ENCODE results near the gene NMNAT2. TPM values are rescaled to one million over a fixed set of nuclear protein-coding genes. Genes with fewer than 3 reads are reported as not detected.
"Not testable (repeated sequence)": the region's sequence is repeated elsewhere in the genome, so short reads cannot be mapped to it uniquely, and the experiment has no call there.

The NMNAT2 gene
- polyA plus RNA-seq, 3 donors: 2.8 to 4.7 (median 4.6) TPM

GRCh38 chr1:183419399-183419798 lies 1.2 kb upstream of the NMNAT2 start:
- no peak for DNase-seq

DNA sequence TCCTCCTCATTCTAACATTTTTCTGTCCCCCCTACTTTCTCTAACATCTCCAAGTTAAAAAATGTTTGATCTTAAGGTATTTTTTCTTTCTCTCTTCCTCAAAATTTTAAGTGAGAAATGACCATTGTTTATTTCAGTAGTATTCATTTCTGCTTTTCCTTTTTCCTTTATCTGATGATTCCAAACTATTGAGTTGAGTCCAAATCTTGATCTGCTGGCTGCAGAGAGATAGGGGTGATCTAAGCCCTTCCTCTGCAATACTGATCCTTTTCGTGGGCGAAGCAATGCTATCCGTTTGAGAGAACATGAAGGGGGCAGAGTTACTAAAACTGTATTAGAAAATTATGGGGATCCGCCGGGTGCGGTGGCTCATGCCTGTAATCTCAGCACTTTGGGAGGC lies 516 bp upstream of the NMNAT2 start:
- DNase-seq: no peak

DNA sequence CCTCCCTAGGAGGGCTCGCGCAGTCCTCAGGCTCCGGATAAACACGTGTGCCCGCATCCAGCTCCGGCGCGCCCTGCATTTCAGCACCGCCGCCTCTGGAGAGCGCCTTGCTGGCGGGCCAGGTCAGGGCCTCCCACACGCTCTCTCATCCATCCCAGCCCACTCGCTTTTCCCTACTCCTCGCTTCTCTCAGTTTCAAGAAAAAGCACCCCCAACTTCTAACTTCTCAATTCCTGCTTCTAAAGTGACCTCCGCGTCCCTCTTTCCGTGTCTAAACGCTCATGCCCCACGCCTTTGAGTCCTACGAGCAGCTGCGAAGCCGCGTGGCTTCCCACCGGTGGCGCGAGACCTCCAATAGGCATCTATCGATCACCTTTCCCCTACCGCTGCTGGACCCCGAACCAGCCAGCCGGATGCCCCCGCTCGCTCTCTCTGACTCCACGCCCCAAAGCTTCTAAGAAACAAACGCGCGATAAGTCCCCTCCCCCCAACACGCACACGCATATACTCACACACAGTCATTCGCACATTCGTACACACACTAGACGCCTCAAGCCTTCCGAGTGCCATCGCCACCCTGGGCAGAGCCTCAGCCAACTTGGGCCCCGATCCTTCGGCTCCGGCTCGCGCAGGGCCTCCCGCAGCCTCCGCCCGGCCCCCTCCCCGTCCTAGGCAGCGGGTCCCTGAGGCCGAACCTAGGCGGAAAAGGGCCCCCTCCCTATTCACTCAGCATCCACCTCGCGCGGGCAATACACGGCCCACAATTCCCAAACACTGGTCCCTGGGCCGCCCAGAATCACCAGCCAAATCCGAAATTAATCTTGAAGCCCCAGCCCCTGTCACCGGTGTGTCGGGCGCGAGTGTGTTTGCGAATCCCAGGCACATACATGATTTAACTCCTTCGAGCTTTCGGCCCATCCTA lies 1.1 kb downstream of the NMNAT2 start:
- DNase-seq: peak; percentile 82

DNA sequence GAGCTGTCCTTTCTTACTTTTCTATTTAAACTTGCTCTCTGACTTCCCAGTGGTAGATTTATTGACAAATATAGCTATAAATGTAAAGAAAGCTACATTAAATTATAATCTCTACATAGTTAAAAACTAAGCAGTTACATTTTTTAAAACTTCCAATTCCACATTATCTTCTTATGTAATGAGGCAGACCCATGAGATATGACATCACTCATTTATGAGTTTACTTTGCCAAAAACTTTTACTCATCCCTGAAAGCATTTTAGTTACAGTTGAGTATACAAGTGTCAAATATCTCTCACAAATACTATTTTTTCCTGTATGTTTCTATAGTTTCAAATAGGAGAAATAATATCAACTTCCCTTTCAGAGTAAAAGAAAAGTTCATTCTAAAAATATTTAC lies 3.8 kb downstream of the NMNAT2 start:
- no peak for DNase-seq

GRCh38 chr1:183411091-183411490 lies 7.1 kb downstream of the NMNAT2 start:
- DNase-seq: no peak

GRCh38 chr1:183407961-183408360 lies 10.2 kb downstream of the NMNAT2 start:
- DNase-seq: no peak

- DNase-seq: no peak
These were observed 10.7 kb downstream of the NMNAT2 start for GRCh38 chr1:183407474-183407873.

DNA sequence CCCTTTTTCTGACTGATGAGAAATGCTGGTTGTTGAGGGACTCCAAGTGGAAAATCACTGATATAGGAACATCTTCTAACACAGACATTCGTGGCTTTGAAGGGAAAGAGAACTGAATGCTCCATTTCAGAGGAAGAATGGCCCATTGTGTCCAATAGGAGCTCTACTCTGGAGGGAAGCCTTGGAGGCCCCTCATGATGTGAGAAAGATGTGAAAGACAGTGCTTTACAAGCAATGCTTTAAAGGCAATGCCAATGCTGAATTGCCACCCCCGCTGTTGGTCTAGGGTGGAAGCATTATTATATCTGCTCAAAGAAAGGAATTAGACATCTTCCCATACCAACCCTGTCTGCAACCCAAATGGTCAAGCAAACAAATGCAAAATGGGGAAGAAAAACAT lies 13.7 kb downstream of the NMNAT2 start:
- no peak for DNase-seq

DNA sequence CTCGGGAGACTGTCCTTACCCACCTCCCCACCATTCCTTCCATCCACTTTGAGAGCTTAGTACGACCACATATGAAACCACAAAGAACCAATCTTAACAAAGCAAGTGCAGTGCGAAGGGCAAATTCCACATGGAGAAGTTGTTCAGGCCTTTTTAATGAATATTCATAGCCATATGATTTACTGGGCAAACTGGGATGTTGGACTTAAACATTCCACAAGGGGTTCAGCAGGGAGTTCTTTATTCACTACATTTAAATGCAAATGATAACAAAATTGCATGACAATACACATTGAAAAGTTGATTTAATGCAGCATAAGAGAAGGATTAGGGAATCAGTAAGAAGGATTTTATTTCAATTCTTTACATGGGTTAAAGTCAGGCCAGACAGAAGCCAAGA lies 14.7 kb downstream of the NMNAT2 start:
- no peak for DNase-seq

DNA sequence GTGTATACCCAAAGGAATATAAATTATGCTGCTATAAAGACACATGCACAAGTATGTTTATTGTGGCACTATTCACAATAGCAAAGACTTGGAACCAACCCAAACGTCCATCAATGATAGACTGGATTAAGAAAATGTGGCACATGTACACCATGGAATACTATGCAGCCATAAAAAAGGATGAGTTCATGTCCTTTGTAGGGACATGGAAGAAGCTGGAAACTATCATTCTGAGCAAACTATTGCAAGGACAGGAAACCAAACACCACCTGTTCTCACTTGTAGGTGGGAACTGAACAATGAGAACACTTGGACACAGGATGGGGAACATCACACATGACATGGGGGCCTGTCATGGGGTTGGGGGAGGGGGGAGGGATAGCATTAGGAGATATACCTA lies 16.6 kb downstream of the NMNAT2 start:
- DNase-seq: not testable (repeated sequence)

DNA sequence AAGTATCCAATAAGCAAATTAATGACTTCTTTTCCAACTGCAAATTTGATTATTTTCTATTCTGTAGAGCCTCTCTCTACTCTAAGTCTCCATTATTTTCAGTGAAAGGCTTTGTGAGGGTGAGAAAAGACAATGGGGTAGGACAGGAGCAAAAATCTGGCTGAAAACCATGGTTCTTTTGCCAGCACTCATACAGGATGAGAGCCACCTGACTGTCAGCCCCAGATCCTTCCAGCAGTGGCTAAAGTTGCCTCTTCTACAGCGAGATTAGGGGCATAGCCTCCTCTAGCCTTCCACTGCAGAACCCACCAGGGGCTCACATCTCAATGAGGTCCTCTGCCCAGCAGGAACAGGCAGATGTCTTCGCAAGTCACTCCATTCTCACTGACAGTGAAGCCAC lies 23.7 kb downstream of the NMNAT2 start:
- DNase-seq: no peak

- no peak for DNase-seq
These were observed 26.3 kb downstream of the NMNAT2 start for GRCh38 chr1:183391863-183392262.

- DNase-seq: no peak
These were observed 27.6 kb downstream of the NMNAT2 start for GRCh38 chr1:183390561-183390960.

- DNase-seq: no peak
These were observed 29.4 kb downstream of the NMNAT2 start for GRCh38 chr1:183388735-183389134.

- no peak for DNase-seq
These were observed 32.6 kb downstream of the NMNAT2 start for GRCh38 chr1:183385340-183386144.

DNA sequence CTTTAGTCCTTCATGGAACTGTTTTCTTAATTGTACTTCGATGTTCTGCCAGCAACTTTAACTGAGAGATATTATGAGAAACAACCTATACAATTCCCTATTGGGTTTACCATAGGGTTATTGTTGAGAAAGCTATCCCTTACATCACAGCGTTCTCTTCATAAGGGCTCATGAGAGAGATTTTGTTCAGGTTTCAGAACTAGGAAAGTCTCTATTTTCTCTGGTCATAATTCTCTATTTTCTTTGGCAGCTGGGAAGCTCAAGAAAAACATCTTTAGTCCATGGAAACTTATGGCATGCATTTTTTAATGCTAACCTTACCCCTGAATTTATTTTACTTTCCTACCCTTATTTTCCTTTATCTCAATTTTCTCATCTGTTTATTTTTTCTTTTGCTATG lies 38.2 kb downstream of the NMNAT2 start:
- DNase-seq: no peak

DNA sequence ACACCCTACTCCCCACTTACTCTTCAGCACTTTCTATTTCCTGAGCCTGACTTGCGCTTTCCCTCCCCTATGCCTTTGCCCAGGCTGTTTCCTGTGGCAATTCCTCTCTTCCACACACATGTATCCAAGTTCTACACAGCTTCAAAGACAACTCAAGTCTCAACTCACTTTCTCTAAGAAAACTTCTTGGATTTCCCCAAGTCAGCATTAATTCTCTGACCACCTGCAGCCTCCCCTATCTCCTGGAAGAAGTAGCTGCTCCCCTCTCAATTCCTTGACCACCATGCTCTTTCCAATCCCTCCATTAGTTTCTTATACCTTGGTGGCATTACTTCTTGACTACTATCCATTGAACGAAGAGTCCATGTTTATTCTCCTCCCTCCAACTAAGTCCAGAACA lies 42.8 kb downstream of the NMNAT2 start:
- no peak for DNase-seq

DNA sequence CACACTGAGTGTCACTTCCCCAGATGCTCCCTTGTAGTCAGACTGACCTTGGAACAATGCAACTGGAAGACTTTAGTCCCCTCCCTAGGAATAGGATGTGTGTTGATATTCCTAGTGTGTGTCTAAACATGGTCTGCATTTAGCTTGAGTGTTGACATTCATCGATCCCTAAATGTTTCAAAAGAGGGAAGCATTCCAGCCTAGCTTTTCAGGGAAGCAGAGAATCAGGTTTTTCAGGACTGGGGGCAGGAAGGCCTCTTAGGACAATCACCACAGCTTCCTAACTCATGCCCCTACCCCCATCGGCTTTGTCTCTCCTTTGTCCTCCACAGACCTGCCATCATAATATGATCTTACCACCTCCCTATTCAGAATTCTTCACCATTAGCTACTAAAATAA lies 43.4 kb downstream of the NMNAT2 start:
- no peak for DNase-seq

DNA sequence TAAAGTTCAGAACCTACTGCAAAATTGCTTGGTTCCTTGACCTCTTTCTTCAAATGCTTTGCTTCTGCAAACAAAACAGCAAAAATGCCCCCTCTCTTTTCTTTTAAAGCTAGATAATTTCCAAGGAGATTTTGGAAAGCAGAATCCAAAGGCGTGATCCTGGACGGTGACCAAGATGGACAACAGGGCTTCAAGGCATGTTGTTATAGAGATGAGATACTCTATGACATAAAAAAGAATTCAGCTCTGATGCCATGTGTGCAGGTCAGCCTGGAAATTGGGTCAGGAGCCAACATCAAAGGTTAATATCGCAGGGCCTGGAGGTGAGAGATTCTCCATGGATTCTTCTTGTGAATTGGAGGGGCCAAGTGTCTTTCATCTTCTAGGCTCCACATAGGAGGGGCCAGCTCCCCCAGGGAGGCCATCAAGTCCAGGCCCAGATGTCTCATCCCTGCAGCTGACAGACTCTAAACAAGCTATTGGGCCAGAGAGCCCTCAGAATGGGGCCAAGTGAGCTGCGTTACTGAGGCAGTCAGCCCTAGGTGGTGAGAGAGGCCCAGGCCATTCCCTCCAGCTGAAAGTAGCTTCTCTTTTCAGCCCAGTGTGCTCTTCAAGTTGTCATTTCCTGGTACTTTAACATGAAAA lies 45.5 kb downstream of the NMNAT2 start:
- no peak for DNase-seq

- no peak for DNase-seq
These were observed 47.7 kb downstream of the NMNAT2 start for GRCh38 chr1:183370399-183371058.

DNA sequence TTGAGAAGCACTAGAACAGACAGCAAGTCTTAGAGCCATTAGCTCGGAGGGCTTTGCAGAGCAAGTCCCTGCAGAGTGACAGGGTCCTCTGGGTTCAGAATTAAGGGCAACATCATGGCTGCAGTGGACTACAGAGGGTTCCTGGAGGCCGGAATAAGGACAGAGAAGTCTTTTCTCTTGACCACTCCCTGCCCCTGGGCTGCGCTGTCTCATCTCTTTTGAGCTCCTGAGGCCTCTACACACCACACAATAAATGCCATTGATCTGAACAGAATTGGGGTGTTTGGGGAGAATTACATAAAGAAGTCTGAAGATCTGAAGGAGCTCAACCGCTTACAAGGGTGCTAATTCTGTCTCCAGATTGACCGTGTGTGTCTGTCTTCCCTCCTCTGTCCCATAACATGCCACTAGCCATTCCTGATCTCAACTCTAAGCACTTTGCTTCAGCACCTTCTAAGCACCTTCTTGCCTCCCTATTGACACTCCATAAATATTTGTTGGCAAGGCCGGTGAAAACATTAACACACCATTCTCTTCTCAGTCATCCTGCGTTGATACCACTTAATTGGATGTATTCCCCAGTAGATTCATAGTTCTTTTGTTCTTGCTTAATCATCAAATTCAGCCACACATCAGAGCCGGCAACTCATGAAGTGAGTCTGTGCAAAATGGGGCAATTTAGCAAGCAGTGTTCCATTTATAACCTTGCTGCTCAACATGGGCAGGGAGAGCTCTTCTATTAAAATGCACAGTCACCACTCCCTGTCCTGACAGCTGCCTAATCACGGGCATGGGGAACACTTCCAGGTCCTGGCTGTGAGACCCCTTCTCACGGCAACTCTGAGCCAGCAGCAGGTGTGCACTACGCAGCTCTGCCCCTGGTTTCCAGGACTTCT lies 49.7 kb downstream of the NMNAT2 start:
- no peak for DNase-seq

All from renal pelvis (tissue), 4 donors.